Adrenal gland (tissue), 5 donors: ENCODE measurements around the gene OR10A4.

Experiments
- POLR2A ChIP-seq, 2 donors: fragments of 450-650 bp; IDR thresholded peaks; one replicate each; pipeline ENCODE4 v1.6.1; 2017; ENCODE audit warnings: antibody characterized with exemption in 2 of 2, mild to moderate bottlenecking in 2 of 2, moderate library complexity in 1 of 2
- TF ChIP-seq, protein P1 (sequence below), 6 experiments: fragments of 450-650 bp in 4 of 6; fragments of 200-600 bp in 2 of 6; sonication (generic) in 1 of 6; IDR thresholded peaks; 1 replicate in 5 of 6; 2 replicates in 1 of 6; pipeline versions ENCODE4 v1.5.1 to v1.8.0; 2016 to 2021; ENCODE audit warnings: antibody characterized with exemption in 6 of 6, mild to moderate bottlenecking in 2 of 6, moderate library complexity in 1 of 6
- donor health status: DM: no; HTN: no; CAD: no.

DNA sequence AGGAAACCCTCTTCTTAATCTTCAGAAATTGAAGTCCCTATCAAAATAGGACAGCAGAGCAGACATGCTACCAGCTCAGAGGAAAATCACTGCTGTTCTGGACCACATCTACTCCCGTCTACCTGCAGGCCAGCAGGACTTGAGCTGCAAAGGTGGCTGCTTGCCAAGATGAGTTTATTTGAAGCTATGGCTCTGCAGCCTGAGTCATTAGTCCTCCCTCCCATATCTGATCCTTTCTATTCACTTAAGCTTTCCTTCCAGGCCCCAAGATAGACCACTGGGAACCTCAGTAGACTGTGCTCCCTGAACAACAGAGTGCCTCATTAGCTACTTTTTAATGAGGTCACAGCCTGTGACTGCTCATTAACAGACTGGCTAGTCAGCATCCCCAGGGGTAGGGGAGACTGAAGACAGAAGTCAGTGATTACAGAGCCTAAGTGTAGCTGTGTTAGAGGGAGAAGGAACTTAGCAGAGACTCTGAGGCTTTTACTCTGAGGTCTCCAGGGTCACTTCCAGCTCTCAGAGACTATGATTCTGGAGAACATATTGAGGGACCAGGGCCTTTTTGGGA, 20.4 kb upstream of the OR10A4 start:
- TF ChIP-seq, protein P1, sequence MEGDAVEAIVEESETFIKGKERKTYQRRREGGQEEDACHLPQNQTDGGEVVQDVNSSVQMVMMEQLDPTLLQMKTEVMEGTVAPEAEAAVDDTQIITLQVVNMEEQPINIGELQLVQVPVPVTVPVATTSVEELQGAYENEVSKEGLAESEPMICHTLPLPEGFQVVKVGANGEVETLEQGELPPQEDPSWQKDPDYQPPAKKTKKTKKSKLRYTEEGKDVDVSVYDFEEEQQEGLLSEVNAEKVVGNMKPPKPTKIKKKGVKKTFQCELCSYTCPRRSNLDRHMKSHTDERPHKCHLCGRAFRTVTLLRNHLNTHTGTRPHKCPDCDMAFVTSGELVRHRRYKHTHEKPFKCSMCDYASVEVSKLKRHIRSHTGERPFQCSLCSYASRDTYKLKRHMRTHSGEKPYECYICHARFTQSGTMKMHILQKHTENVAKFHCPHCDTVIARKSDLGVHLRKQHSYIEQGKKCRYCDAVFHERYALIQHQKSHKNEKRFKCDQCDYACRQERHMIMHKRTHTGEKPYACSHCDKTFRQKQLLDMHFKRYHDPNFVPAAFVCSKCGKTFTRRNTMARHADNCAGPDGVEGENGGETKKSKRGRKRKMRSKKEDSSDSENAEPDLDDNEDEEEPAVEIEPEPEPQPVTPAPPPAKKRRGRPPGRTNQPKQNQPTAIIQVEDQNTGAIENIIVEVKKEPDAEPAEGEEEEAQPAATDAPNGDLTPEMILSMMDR (IDR thresholded peaks at IDR 0.05) = no peak
- TF ChIP-seq POLR2A (IDR thresholded peaks at IDR 0.05) = no peak
